PC-3 (cell line): ENCODE measurements around the gene GREB1L. TPM values are rescaled to one million over a fixed set of nuclear protein-coding genes. Genes with fewer than 3 reads are reported as not detected.

Experiments used
- ATAC-seq: fragments of 200-7000 bp; cut with Tn5 transposase; 2 replicates; pipeline ENCODE4 v1.9.1; 2020; ENCODE audit warnings: mild to moderate bottlenecking, moderate library complexity
- BruUV-seq: library from RNA; stranded (reverse); fragments of 400-500 nt; replicated peaks from 2 replicates; lab custom pipeline; 2021; lab: Mats Ljungman, UMichigan
- CTCF ChIA-PET: fragments of 300-600 bp; sonication (Branson Sonifier 250); formaldehyde crosslinking; loops from one replicate; lab custom pipeline; 2022; ENCODE audit warnings: antibody characterized with exemption; lab: Charles Lee
- POLR2A ChIA-PET: fragments of 300-600 bp; sonication (Branson Sonifier 250); formaldehyde crosslinking; loops from one replicate; lab custom pipeline; 2022; ENCODE audit warnings: antibody characterized with exemption; ENCODE audit not compliant: unreplicated experiment; lab: Charles Lee
- DNase-seq: peaks from one replicate; pipeline ENCODE4 v3.0.0-alpha.2; 2015
- H2AFZ ChIP-seq: fragments of 300-600 bp; sonication (generic); 2 replicates; pipeline ENCODE4 v1.6.0; 2016; ENCODE audit warnings: antibody characterized with exemption, low read length
- H3F3A ChIP-seq: fragments of 300-600 bp; sonication (generic); one replicate; pipeline ENCODE4 v1.6.0; 2017; ENCODE audit warnings: antibody characterized with exemption, low read length, control low read depth, mild to moderate bottlenecking; ENCODE audit not compliant: unreplicated experiment
- H3K27ac ChIP-seq: fragments of 300-600 bp; sonication (generic); 2 replicates; pipeline ENCODE4 v1.5.1; 2016; ENCODE audit warnings: mild to moderate bottlenecking, low read length
- H3K27me3 ChIP-seq: fragments of 300-600 bp; sonication (generic); 2 replicates; pipeline ENCODE4 v1.6.1; 2016; ENCODE audit warnings: low read length, mixed read lengths
- H3K36me3 ChIP-seq: fragments of 300-600 bp; sonication (generic); 2 replicates; pipeline ENCODE4 v1.6.1; 2016; ENCODE audit warnings: low read depth, mixed run types, low read length, mixed read lengths
- H3K4me1 ChIP-seq: fragments of 300-600 bp; sonication (generic); 2 replicates; pipeline ENCODE4 v1.5.1; 2016; ENCODE audit warnings: low read length; ENCODE audit not compliant: insufficient read depth
- H3K4me2 ChIP-seq: fragments of 300-600 bp; sonication (generic); 2 replicates; pipeline ENCODE4 v1.6.0; 2016; ENCODE audit warnings: low read length
- H3K4me3 ChIP-seq: fragments of 300-600 bp; sonication (generic); 2 replicates; pipeline ENCODE4 v1.5.1; 2016; ENCODE audit warnings: mild to moderate bottlenecking, low read length, mixed read lengths
- H3K79me2 ChIP-seq: fragments of 300-600 bp; sonication (generic); 2 replicates; pipeline ENCODE4 v1.6.1; 2017; ENCODE audit warnings: low read length, mixed read lengths
- H3K9ac ChIP-seq: fragments of 300-600 bp; sonication (generic); 2 replicates; pipeline ENCODE4 v1.6.0; 2016; ENCODE audit warnings: mild to moderate bottlenecking, low read length
- H3K9me2 ChIP-seq: fragments of 300-600 bp; sonication (generic); replicated peaks from 2 replicates; pipeline ENCODE4 v1.6.1; 2016; ENCODE audit warnings: mixed run types, low read length, mixed read lengths
- H3K9me3 ChIP-seq: fragments of 300-600 bp; sonication (generic); 2 replicates; pipeline ENCODE4 v1.6.1; 2016; ENCODE audit warnings: low read length, mixed read lengths
- H4K20me1 ChIP-seq: fragments of 300-600 bp; sonication (generic); 2 replicates; pipeline ENCODE4 v1.6.1; 2016; ENCODE audit warnings: low read length, mixed read lengths
- CTCF ChIP-seq: fragments of 300-600 bp; sonication (generic); conservative IDR thresholded peaks from 2 replicates; pipeline ENCODE4 v1.5.1; 2017; ENCODE audit warnings: antibody characterized with exemption, low read depth, mild to moderate bottlenecking, low read length
- EZH2 ChIP-seq: fragments of 300-600 bp; sonication (generic); IDR thresholded peaks from one replicate; pipeline ENCODE4 v1.6.1; 2017; ENCODE audit warnings: antibody characterized with exemption, mild to moderate bottlenecking, low read length; ENCODE audit not compliant: unreplicated experiment
- EZH2phosphoT487 ChIP-seq: fragments of 300-600 bp; sonication (generic); IDR thresholded peaks from 2 replicates; pipeline ENCODE4 v1.6.1; 2018; ENCODE audit warnings: mild to moderate bottlenecking, antibody characterized with exemption, low read length, borderline replicate concordance
- intact Hi-C: fragments of 100-400 bp; cut with micrococcal nuclease; formaldehyde crosslinking; loops from 2 replicates; pipeline ENCODE4 v1.9.0; 2023
- total RNA-seq: library from RNA; depleted of rRNA; stranded (reverse); fragments of >200 nt; gene quantifications from 2 replicates; pipeline ENCODE4 v1.2.3, GENCODE V29; 2014

GREB1L gene
- total RNA-seq, 1 experiment from 2014 or later: 10.3 TPM

- Histone ChIP-seq H3K4me3 (no peak overlapping the region), H3K36me3 (no peaks in the 10 kb centered on the region), H2AFZ (no peak overlapping the region), H3K9ac (no peak overlapping the region), H3K9me3 (no peaks in the 10 kb centered on the region), H3K9me2 (no peaks in the 10 kb centered on the region), H3K79me2 (no peaks in the 10 kb centered on the region), H4K20me1 (no peaks in the 10 kb centered on the region), H3K4me2 (no peak overlapping the region), H3K27me3 (no peaks in the 10 kb centered on the region), H3K4me1 (peaks cover 20% of the 10 kb centered on the region), H3F3A (no peaks in the 10 kb centered on the region), H3K27ac (no peak overlapping the region)
- no peak for ATAC-seq
- TF ChIP-seq CTCF (no peak), EZH2 (no peak), EZH2phosphoT487 (no peak)
- BruUV-seq: no TSS peak
- no peak for DNase-seq
- ChIA-PET POLR2A (no interaction called here), CTCF (no interaction called here)
- intact Hi-C loops: loop anchor here (2.0 to 5.0 kb wide), 2 partner anchors 89 to 111 kb away; no protein-coding TSS in a partner anchor
These were observed 199.6 kb downstream of the GREB1L start for GRCh38 chr18:21441670-21442069.

GRCh38 chr18:21443776-21444464 is 201.9 kb downstream of the GREB1L start:
- CTCF ChIA-PET: no interaction called here
- Histone ChIP-seq H3K36me3 (no peaks in the 10 kb centered on the region), H3K79me2 (no peaks in the 10 kb centered on the region), H3K9me2 (no peaks in the 10 kb centered on the region), H2AFZ (no peak overlapping the region), H3K9ac (no peak overlapping the region), H3K27me3 (no peaks in the 10 kb centered on the region), H3K4me1 (peaks cover 20% of the 10 kb centered on the region), H3F3A (no peaks in the 10 kb centered on the region), H3K4me3 (no peak overlapping the region), H3K9me3 (no peaks in the 10 kb centered on the region), H3K27ac (no peak overlapping the region), H3K4me2 (no peak overlapping the region), H4K20me1 (no peaks in the 10 kb centered on the region)
- no peak for TF ChIP-seq EZH2phosphoT487
- no peak for TF ChIP-seq CTCF
- TF ChIP-seq EZH2: no peak
- POLR2A ChIA-PET: no interaction called here
- no peak for DNase-seq
- intact Hi-C loops: loop anchor here (1.0 to 5.0 kb wide), 3 partner anchors 92 to 249 kb away; partner anchors contain the start of gene GREB1L
- ATAC-seq: no peak; the same call in 1 of the 2 replicates
- BruUV-seq: no TSS peak
